Fibroblast of lung (primary cell): ENCODE measurements around the gene TEX19. TPM values are rescaled to one million over a fixed set of nuclear protein-coding genes. Genes with fewer than 3 reads are reported as not detected.

Experiments used
- DNase-seq, 2 donors: peaks; one replicate each; pipeline versions ENCODE4 v3.0.0 to v3.0.0-alpha.2; 2010; ENCODE audit warnings: low read depth in 2 of 2
- H2AFZ ChIP-seq: 2 replicates; pipeline ENCODE4 v1.5.1; 2012; ENCODE audit warnings: low read length, control low read depth, inconsistent platforms
- H3K27ac ChIP-seq: 2 replicates; pipeline ENCODE4 v1.5.1; 2011; ENCODE audit warnings: low read length, control low read depth; ENCODE audit not compliant: insufficient read depth
- H3K27me3 ChIP-seq: 2 replicates; pipeline ENCODE4 v1.5.1; 2011; ENCODE audit warnings: mild to moderate bottlenecking, low read length; ENCODE audit not compliant: control insufficient read depth, insufficient read depth
- H3K36me3 ChIP-seq: 2 replicates; pipeline ENCODE4 v1.5.1; 2011; ENCODE audit warnings: low read length; ENCODE audit not compliant: control insufficient read depth, insufficient read depth
- H3K4me1 ChIP-seq: 2 replicates; pipeline ENCODE4 v1.5.1; 2011; ENCODE audit warnings: low read length; ENCODE audit not compliant: control insufficient read depth, insufficient read depth; ENCODE audit errors: extremely low read depth
- H3K4me2 ChIP-seq: 2 replicates; pipeline ENCODE4 v1.5.1; 2011; ENCODE audit warnings: low read length, control low read depth; ENCODE audit not compliant: insufficient read depth; ENCODE audit errors: extremely low read depth
- H3K4me3 ChIP-seq, 4 experiments: fragments of 200-600 bp in 1 of 4; sonication (generic) in 1 of 4; replicated peaks in 1 of 4; 2 replicates each; pipeline ENCODE4 v1.5.1; 2011 to 2016; ENCODE audit warnings: low read length in 4 of 4, low read depth in 3 of 4, mild to moderate bottlenecking in 3 of 4, control low read depth in 2 of 4, inconsistent platforms in 1 of 4, mixed read lengths in 1 of 4; ENCODE audit not compliant: insufficient read depth in 1 of 4; ENCODE audit errors: control extremely low read depth in 1 of 4
- H3K79me2 ChIP-seq: 2 replicates; pipeline ENCODE4 v1.5.1; 2012; ENCODE audit warnings: mild to moderate bottlenecking, low read length, inconsistent platforms; ENCODE audit not compliant: control insufficient read depth, insufficient read depth
- H3K9ac ChIP-seq: 2 replicates; pipeline ENCODE4 v1.5.1; 2011; ENCODE audit warnings: mild to moderate bottlenecking, low read length, control low read depth; ENCODE audit not compliant: insufficient read depth
- H3K9me3 ChIP-seq: 2 replicates; pipeline ENCODE4 v1.5.1; 2012; ENCODE audit warnings: low read depth, low read length; ENCODE audit not compliant: control insufficient read depth, insufficient read depth
- H4K20me1 ChIP-seq: 2 replicates; pipeline ENCODE4 v1.5.1; 2011; ENCODE audit warnings: low read length; ENCODE audit not compliant: control insufficient read depth, insufficient read depth; ENCODE audit errors: extremely low read depth
- EZH2 ChIP-seq: IDR thresholded peaks from 2 replicates; pipeline ENCODE4 v1.5.1; 2012; ENCODE audit warnings: low read length, control low read depth, mild to moderate bottlenecking; ENCODE audit errors: missing control alignments
- polyA plus RNA-seq, 2 donors: library from polyadenylated mRNA; depleted of rRNA in 1 of 2; stranded (reverse) in 1 of 2; unstranded in 1 of 2; fragments of >200 nt; gene quantifications; 2 replicates each; pipeline ENCODE4 v1.2.1, GENCODE V29; 2011 to 2012; ENCODE audit warnings: missing spikeins in 1 of 2
- total RNA-seq: library from RNA; depleted of rRNA; stranded (reverse); fragments of >200 nt; gene quantifications from 2 replicates; pipeline ENCODE4 v1.2.1, GENCODE V29; 2014
- TF ChIP-seq, protein P1 (sequence below), 2 donors: IDR thresholded peaks in 1 of 2; conservative IDR thresholded peaks in 1 of 2; 1 replicate in 1 of 2; 2 replicates in 1 of 2; pipeline ENCODE4 v1.5.1; 2011 to 2012; ENCODE audit warnings: low read length in 2 of 2, control low read depth in 1 of 2, inconsistent platforms in 1 of 2, low read depth in 1 of 2, mild to moderate bottlenecking in 1 of 2

TEX19 gene
- total and polyA plus RNA-seq, 2 donors (not counting 1 experiment from before 2014, with no cell fraction given) = 0.05 to 0.17 TPM

DNA sequence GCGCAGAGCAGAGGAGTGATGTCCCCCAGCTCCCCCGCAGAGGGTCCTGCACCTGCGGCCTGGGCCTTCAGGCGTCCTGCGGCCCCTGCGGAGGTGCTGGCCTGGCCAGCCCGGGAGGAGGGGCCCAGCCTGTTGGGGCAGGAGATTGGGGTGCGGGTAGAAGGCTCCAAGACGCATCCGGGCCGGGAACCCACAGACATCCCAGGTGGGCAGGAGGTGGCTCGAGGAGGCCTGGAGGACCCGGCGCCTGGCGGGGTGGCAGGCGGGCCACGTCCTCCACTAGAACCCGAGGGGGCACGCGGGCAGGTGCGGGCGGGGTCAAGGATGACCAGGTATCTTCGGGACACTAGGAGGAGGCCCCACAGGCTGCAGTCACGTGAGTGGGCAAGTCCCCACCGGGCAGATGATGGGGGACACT, 24.8 kb upstream of the TEX19 start:
- DNase-seq = no peak
- Histone ChIP-seq H3K36me3 (no peaks in the 10 kb centered on the region), H4K20me1 (no peaks in the 10 kb centered on the region), H2AFZ (no peak overlapping the region), H3K4me2 (peak overlapping the region; percentile 98), H3K9me3 (no peaks in the 10 kb centered on the region), H3K79me2 (no peaks in the 10 kb centered on the region), H3K27ac (peak overlapping the region; percentile 32), H3K4me3 (peak overlapping the region in 1 of 4 experiments; percentile 67), H3K9ac (peak overlapping the region; percentile 23), H3K27me3 (no peaks in the 10 kb centered on the region), H3K4me1 (peaks cover 26% of the 10 kb centered on the region)
- TF ChIP-seq, protein P1, sequence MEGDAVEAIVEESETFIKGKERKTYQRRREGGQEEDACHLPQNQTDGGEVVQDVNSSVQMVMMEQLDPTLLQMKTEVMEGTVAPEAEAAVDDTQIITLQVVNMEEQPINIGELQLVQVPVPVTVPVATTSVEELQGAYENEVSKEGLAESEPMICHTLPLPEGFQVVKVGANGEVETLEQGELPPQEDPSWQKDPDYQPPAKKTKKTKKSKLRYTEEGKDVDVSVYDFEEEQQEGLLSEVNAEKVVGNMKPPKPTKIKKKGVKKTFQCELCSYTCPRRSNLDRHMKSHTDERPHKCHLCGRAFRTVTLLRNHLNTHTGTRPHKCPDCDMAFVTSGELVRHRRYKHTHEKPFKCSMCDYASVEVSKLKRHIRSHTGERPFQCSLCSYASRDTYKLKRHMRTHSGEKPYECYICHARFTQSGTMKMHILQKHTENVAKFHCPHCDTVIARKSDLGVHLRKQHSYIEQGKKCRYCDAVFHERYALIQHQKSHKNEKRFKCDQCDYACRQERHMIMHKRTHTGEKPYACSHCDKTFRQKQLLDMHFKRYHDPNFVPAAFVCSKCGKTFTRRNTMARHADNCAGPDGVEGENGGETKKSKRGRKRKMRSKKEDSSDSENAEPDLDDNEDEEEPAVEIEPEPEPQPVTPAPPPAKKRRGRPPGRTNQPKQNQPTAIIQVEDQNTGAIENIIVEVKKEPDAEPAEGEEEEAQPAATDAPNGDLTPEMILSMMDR (conservative IDR thresholded peaks at IDR 0.05 in 1 of 2, IDR thresholded peaks at IDR 0.05 in 1 of 2; ENCODE audit: low read depth in 1 of 2, low read length in 2 of 2) = no peak
- TF ChIP-seq EZH2 = no peak

DNA sequence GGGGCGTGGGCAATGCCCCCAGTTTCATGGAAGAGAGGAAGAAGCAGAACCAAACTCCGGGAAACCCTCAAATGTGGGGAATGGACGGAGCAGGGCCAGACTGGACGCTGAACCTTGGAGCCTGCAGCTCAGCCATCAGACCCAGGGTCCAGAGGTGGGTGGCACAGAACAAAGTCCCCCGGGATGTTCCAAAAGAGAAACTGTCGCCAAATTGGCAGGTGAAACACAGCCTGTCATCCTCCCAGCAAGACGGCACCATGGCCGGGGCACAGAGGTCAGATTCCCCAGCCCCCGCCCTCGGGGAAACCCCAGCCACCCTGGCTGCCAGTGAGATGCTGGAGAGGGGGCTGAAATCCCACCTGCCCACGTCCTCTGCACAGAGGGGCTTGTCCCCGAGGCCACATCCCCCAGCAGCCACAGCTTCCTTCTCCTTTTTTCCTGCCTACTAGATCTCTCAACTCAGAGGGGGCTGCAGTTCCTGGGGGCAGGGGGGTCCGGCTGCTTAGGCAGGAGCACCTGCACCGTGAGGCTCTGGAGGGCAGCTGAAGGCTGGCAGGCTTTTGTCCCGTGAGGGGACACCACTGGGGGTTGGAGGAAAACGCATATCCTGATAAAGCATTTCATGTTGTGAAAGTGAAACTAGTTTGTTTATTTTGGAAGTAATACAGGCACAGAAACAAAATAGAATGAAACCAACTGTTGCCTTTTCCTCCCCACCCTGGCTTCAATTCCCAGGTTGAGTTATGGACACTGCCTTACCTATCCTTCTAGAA, 24.2 kb upstream of the TEX19 start:
- Histone ChIP-seq H3K9ac (peak overlapping the region; percentile 27), H3K4me2 (peak overlapping the region; percentile 98), H2AFZ (peak overlapping the region; percentile 30), H3K9me3 (no peaks in the 10 kb centered on the region), H3K27ac (no peak overlapping the region), H3K79me2 (no peaks in the 10 kb centered on the region), H3K27me3 (no peaks in the 10 kb centered on the region), H3K36me3 (no peaks in the 10 kb centered on the region), H3K4me3 (peak overlapping the region; percentile 29 to 67 (median 38)), H3K4me1 (peaks cover 29% of the 10 kb centered on the region), H4K20me1 (no peaks in the 10 kb centered on the region)
- TF ChIP-seq EZH2 = no peak
- TF ChIP-seq, protein P1 (conservative IDR thresholded peaks at IDR 0.05 in 1 of 2, IDR thresholded peaks at IDR 0.05 in 1 of 2; ENCODE audit: low read depth in 1 of 2, low read length in 2 of 2) = no peak
- DNase-seq = peak in 1 of 2 donors; percentile 46

DNA sequence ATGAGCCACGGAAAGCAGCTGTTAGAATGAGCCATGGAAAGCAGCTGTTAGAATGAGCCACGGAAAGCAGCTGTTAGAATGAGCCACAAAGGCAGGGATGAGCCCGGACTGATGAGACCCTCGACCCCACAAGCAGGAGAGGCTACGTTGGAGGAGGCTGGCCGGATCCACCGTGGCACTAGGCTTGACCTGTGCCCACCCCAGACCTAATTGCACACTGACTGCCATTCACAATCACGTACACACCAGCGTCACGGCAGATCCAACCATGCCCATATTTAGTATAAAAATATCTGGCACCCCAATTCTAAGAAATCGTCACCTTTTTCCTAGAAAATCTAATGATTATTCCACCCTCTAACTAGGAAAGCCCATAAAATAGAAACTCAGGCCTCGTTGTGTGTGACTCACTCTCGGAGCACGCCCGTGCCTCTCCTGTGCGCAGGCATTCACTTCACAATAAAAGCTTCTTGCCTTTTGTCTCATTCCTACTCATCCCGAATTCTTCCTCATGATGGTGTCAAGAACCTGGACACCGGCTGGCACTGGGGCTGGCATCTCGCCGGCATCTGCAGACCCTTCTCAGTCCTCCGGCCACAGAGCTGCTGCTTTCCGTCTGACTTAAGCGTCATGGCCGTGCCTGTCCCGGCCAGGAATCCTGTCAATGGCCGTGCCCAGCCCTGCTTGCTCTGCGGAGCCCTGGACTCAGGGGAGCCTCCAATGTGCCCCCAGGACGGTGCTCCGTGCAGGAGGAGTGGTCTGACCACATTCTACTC, 20.0 kb upstream of the TEX19 start:
- H3K4me1 ChIP-seq = peaks cover 16% of the 10 kb centered on the region
- no peaks in the 10 kb centered on the region for H3K36me3 ChIP-seq
- H2AFZ ChIP-seq = peak overlapping the region; percentile 52
- DNase-seq = peak; percentile 60 to 77
- no peaks in the 10 kb centered on the region for H3K27me3 ChIP-seq
- no peaks in the 10 kb centered on the region for H4K20me1 ChIP-seq
- H3K27ac ChIP-seq = peak overlapping the region; percentile 41
- H3K4me3 ChIP-seq = peak overlapping the region in 1 of 4 experiments; percentile 38
- no peaks in the 10 kb centered on the region for H3K9me3 ChIP-seq
- TF ChIP-seq EZH2 = no peak
- TF ChIP-seq, protein P1 (conservative IDR thresholded peaks at IDR 0.05 in 1 of 2, IDR thresholded peaks at IDR 0.05 in 1 of 2; ENCODE audit: low read depth in 1 of 2, low read length in 2 of 2) = no peak
- H3K9ac ChIP-seq = no peak overlapping the region
- H3K79me2 ChIP-seq = no peaks in the 10 kb centered on the region
- H3K4me2 ChIP-seq = peak overlapping the region; percentile 72
